ENCODE results near the gene SINHCAF.

DNA sequence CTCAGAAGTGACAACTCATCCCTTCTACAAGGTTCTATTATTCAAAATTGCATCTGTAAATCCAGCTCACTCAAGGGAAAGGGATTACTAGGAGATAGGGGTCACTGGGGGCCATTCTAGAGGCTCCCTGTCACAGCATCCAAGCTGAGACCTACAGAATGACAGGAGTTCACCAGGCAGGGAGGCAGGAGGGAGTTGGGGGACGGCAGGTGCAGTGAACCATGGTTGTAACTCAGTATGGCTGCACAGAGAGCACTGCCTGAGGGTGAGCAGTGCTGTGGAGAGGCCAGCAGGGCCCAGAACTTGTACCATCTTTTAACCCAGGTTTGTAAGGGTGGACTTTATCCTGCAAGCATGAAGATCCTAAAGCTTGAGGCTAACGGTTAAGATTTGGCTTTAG lies 37.9 kb upstream of the SINHCAF start:
- TF ChIP-seq, protein P1, sequence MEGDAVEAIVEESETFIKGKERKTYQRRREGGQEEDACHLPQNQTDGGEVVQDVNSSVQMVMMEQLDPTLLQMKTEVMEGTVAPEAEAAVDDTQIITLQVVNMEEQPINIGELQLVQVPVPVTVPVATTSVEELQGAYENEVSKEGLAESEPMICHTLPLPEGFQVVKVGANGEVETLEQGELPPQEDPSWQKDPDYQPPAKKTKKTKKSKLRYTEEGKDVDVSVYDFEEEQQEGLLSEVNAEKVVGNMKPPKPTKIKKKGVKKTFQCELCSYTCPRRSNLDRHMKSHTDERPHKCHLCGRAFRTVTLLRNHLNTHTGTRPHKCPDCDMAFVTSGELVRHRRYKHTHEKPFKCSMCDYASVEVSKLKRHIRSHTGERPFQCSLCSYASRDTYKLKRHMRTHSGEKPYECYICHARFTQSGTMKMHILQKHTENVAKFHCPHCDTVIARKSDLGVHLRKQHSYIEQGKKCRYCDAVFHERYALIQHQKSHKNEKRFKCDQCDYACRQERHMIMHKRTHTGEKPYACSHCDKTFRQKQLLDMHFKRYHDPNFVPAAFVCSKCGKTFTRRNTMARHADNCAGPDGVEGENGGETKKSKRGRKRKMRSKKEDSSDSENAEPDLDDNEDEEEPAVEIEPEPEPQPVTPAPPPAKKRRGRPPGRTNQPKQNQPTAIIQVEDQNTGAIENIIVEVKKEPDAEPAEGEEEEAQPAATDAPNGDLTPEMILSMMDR (conservative IDR thresholded peaks at IDR 0.05), result no peak
- no peak for TF ChIP-seq EZH2 (IDR thresholded peaks at IDR 0.05; ENCODE audit: low read depth)

All from PC-9 (cell line).